GM19328 (cell line): Measurements from ENCODE around the gene RBM42.

Experiments used
- ATAC-seq: cut with Tn5 transposase; IDR thresholded peaks from one replicate; pipeline ENCODE4 v1.9.1; 2021; ENCODE audit warnings: mild to moderate bottlenecking, moderate library complexity; ENCODE audit not compliant: unreplicated experiment

Gene RBM42

DNA sequence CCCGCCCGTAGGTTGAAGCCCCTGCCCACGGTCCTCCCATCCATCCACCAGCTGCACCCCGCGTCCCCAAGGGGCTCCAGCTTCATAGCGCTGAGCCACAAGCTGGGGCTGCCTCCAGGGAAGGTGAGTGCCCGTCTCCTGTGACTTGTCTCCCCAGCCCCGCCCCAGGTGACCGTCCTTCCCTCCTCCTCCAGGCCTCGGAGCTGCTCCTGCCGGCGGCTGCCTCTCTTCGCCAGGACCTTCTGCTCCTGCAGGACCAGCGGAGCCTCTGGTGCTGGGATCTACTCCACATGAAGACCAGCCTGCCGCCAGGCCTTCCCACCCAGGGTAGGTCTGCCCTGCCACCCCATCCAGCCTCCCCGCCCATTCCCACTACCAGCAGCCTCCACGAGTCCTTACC, 8.8 kb upstream of the RBM42 start:
- no peak for ATAC-seq

DNA sequence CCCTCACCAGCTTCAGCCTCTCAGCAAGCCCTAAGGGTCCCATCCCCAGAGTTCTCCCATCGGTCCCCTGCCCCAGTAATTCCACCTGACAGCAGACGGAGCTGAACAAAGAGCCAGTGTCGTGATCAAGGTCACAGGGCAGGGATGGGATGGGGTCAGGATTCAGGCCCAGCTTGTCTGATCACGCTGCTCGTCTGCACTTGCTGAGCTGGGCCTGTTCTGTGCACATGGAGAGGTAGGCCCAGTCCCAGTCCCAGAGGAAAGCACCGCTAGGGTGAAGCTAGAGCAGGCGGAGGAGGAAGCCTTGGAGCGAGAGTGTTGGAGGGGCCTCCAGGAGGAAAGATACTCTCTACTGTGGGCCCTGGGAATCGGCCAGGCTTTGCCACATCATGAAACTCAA, 7.1 kb upstream of the RBM42 start:
- ATAC-seq, result no peak

DNA sequence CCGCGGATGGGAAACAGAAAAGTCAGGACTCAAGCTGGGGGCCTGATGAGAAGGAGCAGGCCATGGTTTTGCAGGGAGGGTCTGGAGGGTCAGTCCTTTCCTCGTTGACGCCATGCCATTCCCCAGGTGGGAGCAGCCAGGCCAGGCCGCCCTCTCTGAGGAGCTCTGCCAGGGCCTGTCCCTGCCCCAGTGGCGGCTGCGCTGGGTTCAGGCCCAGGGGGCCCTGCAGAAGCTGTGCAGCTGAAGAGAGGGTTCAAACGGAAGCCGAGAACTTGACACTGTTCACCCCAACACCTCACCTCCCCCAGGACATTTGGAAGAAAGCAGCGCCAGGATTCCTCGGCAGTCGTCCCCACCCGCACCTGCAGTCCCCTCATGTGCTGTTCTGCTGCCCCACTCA, 6.1 kb upstream of the RBM42 start:
- ATAC-seq, result no peak

DNA sequence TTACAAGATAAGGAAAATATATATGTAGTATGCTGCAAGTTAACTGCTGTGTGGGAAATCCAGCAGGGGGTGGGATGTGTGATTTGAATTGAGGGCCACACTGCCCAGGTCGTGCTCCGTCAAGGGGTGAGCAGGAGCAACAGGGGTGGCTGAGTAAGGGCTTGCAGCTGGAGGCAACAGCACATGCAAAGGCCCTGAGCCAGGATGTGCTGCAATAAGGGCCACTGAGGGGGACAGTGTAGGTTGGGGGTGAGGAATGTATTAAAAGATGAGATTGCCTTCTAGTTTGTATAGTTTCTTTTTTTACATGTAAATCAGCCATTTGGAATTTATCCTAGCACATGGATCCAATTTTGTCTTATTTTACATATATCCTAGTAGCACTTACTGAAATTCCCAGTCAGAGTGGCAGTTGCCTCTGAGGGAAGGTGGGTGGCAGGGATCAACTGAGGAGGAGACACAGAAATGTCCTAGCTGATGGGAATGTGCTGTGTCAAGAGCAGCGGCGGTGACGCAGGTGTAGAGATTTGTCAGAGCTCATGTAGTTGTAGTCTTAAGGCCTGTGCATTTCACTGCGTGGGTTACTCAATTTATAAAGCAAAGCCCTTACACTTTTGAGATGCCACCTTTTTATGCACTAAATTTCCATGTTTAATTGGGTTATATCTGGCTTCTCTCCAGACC, 5.4 kb upstream of the RBM42 start:
- ATAC-seq, result no peak

DNA sequence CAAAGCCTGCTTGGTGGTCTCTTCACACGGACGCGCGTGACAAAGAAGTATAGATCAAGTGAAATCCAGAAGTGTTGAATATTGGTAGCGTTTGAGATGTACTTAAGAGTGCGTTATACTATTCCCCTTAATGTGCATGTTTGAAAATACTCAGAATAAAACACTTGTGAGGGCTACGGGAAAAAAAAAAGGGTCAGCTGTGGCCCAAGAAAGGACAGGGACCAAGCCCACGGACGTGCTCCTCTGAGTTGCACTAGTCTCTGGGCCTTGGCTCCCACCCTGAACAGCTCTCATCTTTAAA, 622 bp upstream of the RBM42 start:
- no peak for ATAC-seq

DNA sequence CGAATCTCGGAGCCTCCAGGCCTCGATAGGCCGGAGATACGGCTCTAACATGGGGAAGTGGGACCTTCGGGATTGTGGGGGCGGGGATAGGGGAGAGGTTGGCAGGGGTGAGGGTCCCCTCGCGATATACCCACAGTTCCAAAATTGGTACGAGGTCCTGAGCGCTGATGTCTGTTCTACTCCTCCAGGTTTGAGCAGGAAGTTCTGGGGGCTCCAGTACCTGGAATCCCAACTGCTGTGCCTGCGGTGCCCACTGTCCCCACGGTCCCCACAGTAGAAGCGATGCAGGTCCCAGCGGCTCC, 447 bp downstream of the RBM42 start:
- ATAC-seq, result no peak

DNA sequence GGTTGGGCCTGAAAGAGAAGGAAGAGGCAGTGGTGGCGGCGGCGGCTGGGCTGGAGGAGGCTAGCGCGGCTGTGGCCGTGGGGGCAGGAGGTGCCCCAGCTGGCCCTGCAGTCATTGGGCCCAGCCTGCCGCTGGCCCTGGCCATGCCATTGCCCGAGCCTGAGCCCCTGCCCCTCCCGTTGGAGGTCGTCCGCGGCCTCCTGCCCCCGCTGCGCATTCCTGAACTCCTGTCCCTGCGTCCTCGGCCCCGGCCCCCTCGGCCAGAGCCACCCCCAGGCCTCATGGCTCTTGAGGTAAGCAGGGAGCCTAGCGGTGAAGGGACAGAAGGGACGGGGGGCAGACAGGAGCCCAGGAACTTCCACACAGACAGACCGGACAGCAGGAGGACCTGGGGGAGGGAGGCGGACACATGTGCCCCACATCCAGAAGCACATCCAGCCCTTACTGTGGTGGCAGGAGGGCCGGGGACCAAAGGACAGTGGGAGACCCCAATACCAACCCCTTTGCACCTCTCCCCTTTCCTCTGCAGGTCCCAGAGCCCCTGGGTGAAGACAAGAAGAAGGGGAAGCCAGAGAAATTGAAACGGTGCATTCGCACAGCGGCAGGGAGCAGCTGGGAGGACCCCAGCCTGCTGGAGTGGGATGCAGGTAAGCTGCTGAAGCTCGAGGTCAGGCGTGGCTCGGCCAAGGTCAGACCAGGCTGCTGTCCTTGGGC, 5.0 kb downstream of the RBM42 start:
- no peak for ATAC-seq

DNA sequence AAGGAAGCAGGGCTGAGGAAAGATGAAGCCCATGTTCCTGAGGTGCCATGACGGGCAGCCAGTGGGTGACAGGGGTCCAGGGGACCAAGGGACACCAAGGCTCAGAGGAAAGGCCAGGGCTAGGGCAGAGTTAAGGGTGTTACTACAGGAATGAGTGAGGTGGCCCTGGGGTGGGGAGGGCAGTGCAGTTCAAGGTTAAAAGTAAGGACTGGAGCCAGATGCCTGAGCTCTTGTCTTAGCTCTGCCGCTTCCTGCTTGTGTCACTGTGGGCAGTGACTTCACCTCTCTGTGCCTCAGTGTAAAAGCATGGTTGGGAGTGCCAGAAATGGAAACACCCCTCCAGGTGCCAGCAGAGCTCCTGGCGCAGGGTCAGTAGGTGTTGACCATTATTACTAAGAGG, 7.8 kb downstream of the RBM42 start:
- no peak for ATAC-seq

DNA sequence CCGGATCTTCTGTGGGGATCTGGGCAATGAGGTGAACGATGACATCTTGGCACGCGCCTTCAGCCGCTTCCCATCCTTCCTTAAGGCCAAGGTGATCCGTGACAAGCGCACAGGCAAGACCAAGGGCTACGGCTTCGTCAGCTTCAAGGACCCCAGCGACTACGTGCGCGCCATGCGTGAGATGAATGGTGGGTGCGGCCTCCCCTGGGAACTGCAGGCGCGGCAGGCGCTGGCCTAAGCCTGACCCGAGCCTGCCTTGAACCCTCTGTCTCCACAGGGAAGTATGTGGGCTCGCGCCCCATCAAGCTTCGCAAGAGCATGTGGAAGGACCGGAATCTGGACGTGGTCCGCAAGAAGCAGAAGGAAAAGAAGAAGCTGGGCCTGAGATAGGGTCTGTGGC, 8.3 kb downstream of the RBM42 start:
- no peak for ATAC-seq

DNA sequence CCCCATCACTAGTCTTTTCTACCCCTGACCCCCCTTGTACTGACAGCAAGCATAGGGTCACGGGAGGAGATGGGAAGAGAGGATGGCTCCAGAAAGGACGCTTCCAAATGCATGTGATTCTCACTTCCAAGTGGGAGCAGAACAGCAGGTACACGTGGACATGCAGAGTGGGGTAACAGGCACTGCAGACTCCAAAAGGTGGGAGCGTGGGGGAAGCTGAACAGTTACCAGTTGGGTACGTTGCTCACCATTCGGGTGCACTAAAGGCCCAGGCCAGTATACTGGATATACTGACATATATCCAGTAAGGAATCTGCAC, 10.4 kb downstream of the RBM42 start:
- no peak for ATAC-seq

DNA sequence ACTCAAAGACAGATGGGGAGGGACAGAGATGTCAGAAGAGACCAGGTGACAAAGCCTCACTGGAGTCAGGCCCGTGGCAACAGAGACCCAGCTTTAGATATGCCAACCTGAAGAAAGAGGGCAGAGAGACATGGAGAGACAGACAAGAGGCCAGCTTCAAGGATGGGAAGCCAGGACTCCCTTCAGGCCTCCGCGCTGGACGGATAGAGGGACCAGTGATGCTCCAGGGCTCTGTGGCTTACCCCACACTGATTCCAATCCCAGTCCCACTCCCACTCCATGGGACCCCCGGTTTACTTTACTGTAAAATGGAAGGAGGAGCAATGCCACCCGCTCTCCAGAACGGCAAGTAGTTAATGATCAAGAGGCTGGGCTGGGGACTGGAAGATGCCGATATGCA, 11.0 kb downstream of the RBM42 start:
- ATAC-seq, result no peak

DNA sequence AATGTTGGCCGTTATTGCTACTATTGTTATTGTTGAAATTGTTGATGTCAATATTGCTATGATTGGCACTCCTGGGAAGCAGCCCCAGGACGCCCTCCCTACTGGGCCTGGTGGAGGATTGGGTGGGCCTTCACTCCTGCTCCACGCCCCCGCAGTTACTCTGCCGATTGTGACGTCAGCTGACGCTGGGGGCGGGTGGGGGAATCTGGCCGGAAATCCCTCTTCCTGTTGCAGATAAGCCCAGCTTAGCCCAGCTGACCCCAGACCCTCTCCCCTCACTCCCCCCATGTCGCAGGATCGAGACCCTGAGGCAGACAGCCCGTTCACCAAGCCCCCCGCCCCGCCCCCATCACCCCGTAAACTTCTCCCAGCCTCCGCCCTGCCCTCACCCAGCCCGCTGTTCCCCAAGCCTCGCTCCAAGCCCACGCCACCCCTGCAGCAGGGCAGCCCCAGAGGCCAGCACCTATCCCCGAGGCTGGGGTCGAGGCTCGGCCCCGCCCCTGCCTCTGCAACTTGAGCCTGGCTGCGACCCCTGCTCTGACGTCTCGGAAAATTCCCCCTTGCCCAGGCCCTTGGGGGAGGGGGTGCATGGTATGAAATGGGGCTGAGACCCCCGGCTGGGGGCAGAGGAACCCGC, 12.8 kb downstream of the RBM42 start, which contains the start of gene ETV2:
TSS of gene ETV2 (plus strand) at position 231 of the 637 bp plus-strand sequence. CDS start 716 bp downstream, outside the sequence.
- no peak for ATAC-seq

DNA sequence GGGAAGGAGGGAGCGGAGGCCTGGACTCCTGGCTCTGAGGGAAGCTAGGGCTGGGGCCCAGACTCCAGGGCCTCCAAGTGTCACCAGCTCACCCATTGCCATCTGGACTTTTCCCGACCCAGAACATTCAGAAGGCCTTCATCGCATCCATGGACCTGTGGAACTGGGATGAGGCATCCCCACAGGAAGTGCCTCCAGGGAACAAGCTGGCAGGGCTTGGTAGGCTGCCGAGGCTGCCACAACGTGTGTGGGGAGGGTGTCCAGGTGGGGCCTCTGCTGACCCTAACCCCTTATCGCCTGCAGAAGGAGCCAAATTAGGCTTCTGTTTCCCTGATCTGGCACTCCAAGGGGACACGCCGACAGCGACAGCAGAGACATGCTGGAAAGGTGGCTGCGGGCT, 13.5 kb downstream of the RBM42 start:
- no peak for ATAC-seq

DNA sequence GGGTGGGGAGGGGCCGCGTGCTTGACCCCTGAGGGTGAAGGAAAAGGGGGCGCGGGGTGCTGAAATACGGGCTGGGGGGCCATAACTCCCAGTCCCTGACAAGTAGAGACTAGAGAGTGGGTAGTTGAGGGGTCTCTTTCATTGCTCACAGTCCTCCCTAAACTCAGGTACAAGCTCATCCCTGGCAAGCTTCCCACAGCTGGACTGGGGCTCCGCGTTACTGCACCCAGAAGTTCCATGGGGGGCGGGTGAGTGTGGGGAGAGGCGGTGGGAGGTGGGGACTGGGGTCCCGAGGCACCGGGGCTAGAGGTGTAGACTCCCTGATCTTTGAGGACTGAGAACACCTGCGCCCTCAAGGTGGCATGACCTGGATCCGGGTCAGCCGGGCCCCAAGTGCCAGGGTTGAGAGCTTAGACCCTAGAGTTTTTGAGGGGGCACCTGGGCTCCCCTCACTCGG, 14.0 kb downstream of the RBM42 start:
- ATAC-seq, result no peak

DNA sequence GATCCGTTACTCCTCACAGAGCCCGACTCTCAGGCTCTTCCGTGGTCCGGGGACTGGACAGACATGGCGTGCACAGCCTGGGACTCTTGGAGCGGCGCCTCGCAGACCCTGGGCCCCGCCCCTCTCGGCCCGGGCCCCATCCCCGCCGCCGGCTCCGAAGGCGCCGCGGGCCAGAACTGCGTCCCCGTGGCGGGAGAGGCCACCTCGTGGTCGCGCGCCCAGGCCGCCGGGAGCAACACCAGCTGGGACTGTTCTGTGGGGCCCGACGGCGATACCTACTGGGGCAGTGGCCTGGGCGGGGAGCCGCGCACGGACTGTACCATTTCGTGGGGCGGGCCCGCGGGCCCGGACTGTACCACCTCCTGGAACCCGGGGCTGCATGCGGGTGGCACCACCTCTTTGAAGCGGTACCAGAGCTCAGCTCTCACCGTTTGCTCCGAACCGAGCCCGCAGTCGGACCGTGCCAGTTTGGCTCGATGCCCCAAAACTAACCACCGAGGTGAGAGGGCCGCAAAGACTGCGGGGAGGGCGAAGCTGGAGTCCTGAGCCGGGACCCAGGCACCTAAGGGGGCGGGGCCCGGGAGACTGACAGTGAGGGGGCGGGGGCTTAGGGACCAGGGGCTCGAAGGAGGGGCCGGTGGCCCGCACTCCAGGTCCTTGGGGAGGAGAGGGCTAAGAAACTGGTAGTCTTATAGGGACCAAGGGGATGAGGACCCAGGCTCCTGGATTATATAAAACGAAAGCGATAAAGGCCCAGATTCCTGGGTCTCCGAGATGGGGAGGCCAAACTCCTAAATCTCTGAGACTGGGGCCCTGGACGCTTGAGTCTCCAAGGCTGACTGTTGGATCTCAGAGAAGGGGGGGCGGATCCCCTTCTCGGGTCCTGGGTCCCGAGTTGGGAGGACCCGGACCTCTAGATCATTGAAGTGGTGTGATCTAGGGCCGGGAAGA, 14.7 kb downstream of the RBM42 start:
- ATAC-seq, result peak; percentile 32

DNA sequence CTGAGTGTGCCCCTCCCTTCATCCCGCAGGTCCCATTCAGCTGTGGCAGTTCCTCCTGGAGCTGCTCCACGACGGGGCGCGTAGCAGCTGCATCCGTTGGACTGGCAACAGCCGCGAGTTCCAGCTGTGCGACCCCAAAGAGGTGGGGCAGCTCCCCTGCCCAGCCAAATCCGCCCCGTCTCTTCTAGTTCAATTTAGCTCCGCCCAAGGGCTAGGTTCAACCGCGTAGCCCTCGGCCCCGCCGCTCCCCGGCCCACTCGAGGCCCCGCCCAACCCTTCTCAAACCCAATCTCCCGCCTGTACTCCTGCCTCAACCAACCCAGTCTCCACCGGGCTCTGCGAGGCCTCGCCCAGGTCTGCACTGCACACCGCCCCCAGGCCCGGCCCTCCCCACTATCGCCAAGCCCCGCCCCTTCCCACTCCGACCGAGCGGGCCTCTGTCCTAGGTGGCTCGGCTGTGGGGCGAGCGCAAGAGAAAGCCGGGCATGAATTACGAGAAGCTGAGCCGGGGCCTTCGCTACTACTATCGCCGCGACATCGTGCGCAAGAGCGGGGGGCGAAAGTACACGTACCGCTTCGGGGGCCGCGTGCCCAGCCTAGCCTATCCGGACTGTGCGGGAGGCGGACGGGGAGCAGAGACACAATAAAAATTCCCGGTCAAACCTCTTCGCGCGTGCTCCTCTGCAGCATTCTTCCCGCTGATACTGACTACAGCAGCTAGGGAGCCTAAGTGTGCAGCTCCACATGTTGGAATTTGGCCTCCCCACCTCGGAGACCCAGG, 15.6 kb downstream of the RBM42 start:
- ATAC-seq, result peak; percentile 61

DNA sequence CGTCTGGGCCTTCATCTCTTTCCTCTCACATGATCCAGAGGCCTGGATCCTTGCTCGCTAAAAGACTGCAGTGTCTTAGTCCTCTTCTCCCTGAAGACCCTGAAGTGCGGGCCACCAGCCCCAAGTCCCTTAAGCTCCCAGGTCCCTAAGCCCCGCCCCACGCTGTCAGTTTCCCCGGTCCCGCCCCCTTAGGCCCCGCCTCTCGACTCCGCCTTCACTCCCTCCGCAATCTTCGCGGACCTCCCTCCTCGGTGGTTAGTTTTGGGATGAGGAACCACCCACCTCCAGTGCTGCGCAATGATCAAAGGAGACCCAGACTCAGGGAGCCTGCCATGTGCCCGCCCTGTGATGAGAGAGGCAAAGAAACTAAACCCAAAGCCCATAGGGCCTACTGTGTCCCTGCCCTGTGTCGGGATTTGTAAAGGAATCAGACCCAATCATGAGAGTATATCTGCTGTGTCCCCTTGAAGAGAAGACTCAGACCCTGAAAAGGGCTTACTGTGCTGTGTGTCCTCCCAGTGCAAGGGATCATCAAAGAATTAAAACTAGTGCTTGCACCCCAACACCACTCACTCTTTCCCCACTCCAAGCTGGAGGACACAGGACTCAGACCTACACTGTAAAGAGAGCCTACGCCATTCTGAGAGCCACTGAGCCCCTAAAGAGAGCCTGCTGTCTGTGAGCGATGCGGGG, 16.3 kb downstream of the RBM42 start:
- no peak for ATAC-seq

DNA sequence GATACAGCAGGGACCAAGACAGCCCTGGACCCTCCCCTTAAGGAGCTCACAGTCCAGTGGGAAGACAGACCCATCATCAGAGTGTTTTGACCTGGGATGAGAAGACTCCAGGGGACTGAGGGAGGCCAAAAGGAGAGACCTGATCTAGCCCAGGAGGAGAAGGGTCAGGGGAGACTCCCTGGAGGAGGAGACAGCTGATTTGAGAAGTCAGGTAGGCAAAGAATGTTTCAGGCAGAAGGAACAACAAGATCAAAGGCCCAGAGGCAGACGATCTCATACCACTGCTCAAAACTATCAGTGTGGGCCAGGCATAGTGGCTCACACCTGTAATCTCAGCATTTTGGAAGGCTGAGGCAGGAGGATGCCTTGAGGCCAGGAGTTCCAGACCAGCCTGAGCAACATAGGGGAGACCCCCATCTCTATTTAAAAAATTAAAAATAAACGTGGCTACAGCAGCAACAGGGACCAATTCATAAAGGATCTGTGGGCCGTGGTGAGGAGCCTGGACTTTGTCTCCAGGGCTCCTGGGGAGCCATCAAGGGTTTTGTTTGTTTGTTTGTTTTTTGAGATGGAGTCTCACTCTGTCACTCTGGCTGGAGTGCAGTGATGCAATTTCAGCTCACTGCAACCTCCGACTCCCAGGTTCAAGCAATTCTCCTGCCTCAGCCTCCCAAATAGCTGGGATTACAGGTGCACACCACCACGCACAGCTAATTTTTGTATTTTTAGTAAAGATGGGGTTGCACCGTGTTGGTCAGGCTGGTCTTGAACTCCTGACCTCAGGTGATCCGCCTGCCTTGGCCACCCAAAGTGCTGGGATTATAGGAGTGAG, 17.1 kb downstream of the RBM42 start:
- ATAC-seq, result no peak
